NCI-H187 treated with DMSO at 0.1 percent for 48 hours (cell line): ENCODE results near the gene ORC4.
"Not testable (repeated sequence)": the region's sequence is repeated elsewhere in the genome, so short reads cannot be mapped to it uniquely, and the experiment has no call there.

Experiments used
- DNase-seq: peaks from one replicate; lab custom pipeline; 2025; lab: John Stamatoyannopoulos, UW

Gene ORC4

DNA sequence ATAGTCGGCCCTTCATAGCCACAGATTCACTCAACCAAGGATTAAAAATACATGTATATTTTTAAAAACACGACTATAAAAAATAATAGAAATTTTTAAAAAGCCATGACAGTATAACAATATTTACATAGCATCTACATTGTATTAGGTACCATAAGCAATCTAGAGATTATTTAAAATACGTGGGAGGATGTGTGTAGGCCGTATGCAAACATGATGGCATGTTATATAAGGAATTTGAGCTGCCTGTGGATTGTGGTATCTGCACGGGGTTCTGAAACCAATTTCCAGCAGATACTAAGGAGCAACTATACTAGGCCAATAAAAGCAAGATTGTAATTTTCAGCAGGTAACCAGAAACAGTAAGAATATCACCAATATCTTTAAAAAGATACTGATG, 5.9 kb downstream of the ORC4 start:
- no peak for DNase-seq

DNA sequence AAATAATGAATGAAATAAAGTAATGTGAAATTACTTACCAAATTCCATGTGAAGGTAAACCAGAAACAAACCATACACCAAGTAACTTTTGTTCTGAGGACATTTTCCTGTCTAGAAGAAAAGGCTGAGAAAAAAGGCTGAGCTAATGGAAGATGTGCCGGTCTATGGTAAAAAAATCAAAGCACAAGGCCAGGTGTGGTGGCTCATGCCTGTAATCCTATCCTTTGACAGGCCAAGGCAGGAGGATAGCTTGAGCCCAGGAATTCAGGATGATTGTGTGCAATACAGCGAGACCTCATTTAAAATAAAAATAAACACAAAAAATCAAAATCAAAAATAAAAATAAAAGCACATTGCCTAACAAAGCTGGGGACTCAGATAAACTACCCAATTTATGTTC, 6.7 kb downstream of the ORC4 start:
- no peak for DNase-seq

DNA sequence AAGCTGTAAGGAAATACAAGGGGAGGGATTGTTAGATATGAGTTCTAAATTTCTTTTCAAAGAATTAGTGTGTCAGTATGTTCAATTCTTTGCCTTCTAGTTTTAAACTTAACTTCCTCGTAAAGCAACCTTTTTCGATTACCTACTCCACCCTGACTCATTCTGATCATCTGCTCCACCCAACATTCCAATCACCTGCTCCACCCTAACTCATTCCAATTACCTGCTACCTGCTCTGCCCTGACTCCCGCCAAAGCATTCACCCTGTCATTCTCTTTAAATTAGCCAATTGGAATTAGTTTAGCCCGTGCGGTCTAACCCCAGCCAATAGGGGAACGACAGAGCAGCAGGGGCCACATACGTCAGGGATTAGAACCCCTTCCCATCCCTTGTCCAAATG, 12.1 kb downstream of the ORC4 start:
- DNase-seq, result not testable (repeated sequence)

DNA sequence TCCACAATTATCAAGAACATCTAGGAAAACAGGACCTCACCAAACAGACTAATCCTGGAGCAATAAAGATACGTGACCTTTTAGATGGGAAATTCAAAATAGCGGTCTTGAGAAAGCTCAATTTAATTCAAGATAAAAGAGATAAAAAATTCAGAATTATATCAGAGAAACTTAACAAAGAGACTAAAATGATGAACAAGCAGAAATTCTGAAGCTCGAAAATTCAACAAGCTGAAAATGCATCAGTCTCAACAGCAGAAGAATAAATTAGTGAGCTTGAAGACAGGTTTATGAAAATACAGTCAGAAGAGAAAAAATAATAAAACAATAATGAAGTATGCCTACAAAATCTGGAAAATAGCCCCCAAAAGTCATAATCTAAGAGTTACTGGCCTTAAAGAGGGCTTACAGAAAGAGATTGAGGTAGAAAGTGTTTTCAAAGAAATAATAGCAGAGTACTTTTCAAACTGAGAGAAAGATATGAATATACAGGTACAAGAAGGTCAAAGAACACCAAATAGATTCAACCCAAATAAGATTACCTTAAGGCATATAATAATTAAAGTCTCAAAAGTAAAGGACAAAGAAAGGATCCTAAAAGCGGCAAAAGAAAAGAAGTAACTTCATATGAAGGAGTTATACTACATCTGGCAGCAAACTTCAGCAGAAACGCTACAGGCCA, 13.2 kb downstream of the ORC4 start:
- no peak for DNase-seq

DNA sequence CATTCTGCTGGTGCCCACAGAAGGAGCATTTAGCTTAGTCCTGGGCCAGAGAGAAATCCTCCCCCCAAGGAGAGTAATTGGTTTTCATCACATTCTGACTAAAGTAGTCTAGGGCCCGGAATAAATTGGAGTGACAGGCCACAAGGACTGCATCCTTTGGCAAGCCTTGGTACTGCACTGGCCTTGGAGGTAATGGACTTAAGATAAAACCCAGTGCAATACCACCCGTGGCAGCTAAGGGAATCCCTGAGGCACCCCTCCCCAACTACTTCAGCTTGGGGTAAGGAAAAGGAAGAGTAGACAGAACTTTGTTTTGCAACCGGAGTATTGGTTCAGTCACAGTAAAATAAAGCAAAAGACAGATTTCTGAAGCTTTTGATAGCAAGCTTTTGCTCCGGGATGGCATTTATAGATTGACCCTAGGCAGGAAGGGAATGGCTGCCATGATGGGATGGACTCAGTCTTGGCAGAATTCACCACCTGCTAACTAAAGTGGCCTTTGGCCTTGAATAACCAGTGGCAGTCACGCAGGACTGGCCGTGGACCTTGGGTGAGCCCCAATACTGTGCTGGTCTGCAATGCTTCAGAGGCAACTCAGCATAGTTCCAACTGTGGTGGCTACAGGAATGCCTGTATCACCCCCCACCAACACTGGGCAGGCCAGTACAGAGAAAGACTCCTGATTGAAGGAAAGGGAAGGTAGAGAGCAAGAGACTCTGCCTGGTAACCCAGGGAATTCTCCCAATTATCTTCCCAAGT, 14.1 kb downstream of the ORC4 start:
- no peak for DNase-seq

DNA sequence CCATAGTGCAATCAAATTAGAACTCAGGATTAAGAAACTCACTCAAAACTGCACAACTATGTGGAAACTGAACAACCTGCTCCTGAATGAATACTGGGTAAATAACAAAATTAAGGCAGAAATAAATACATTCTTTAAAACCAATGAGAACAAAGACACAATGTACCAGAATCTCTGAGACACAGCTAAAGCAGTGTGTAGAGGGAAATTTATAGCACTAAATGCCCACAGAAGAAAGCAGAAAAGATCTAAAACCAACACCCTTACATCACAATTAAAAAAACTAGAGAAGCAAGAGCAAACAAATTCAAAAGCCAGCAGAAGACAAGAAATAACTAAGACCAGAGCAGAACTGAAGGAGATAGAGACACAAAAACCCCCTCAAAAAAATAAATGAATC, 18.1 kb downstream of the ORC4 start:
- DNase-seq, result not testable (repeated sequence)

DNA sequence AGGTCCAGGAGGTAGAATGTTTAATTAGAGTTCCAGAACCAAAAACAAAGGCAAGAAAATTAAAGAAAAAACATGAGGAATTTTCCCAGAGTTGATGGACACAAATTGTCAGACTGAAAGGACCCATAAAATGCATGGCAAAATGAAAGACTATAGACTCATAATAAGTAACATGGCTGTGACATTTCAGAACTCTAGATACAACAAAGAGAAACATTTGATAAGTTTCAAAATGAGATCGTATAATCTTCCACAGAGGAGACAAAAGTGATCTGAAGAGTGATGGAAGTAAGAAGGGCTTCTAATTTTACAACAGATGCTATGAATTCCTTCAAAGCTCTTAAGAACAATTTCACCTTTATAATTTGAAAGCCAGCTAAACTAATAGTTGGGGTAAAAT, 20.4 kb downstream of the ORC4 start:
- DNase-seq, result no peak

DNA sequence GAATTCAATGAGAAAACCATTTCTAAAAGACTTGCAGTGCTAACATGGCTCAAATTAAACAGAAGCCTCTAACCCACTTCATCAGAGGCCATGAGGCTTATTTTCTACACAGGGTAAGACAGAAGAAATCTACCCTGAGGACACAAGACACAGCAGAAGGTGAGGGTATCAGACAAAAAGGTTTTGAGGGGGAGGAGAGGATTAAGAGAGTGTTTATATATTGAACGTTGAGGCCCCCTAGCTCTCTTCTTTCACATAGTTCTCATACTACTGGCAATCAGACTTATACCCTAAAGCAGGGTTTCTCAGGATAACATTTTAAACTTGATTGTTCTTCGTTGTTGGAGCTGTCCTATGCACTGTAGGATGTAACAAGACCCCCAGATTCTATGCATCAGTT, 21.4 kb downstream of the ORC4 start:
- no peak for DNase-seq

DNA sequence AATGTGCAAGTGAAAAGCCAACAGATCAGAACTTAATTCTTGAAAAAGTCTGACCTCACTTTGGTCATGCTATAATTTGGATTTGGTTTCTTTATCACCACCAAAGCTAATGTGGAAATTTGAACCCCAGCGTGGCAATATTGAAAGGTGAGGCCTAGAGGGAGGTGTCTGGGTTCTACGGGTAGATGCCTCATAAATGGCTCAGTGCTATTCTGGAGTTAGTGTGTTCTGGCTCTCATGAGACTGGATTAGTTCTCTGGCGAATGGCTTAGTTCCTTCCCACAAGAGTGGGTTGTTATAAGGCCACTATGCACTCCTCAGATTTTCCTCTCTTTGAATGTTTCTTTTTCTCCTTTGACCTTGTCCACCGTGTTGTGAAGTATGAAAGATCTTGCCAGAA, 22.3 kb downstream of the ORC4 start:
- no peak for DNase-seq

DNA sequence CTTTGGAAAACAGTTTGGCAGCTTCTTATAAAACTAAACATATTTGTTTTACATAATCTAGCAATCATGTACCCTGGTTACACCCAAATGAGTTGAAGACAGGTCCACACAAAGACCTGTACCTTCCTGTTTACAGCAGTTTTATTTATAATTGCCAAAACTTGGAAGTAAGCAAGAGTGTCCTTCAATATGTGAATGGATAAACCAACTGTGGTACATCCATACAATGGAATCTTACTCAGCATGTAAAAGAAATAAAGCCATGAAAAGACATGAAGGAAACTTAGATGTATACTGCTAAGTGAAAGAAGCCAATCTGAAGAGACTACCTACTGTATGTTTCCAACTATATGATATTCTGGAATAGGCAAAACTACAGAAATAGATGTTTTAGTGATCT, 23.7 kb downstream of the ORC4 start:
- no peak for DNase-seq

DNA sequence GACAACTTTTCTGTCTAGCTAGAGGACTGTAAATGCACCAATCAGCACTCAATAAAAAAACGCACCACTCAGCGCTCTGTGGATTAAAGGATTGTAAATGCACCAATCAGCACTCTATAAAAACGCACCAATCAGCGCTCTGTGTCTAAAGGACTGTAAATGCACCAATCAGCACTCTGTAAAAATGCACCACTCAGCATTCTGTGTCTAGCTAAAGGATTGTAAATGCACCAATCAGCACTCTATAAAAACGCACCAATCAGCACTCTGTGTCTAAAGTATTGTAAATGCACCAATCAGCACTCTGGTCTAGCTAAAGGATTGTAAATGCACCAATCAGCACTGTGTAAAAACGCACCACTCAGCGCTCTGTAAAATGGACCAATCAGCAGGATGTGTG, 25.6 kb downstream of the ORC4 start:
- DNase-seq, result not testable (repeated sequence)

DNA sequence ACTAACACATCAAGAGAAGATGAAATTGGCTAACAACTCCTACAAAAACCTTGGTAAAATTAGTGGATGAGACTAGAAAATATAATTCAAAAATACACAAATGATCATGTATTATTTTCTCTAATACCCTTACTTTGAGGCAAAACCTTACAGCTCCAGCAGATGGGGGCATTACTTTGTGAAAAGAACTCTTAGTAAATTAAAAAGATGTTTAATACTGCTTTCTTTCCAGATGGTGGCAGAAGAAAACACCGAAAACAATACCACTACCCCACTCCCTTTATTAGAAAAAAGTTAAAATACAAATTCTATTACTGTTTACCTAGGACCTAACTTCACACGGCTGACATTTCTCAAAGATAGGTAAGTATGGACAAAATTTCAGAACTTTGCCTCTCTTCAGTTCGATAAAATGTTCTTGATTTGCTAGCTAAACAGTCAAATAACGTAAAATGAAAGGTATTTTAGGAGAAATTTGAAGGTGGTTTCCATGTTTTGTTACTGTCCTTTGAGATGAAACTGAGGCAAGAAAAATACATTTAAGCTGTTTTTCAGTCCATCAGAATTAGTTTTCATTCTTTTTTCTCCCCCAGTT, 30.6 kb downstream of the ORC4 start:
- DNase-seq, result no peak

DNA sequence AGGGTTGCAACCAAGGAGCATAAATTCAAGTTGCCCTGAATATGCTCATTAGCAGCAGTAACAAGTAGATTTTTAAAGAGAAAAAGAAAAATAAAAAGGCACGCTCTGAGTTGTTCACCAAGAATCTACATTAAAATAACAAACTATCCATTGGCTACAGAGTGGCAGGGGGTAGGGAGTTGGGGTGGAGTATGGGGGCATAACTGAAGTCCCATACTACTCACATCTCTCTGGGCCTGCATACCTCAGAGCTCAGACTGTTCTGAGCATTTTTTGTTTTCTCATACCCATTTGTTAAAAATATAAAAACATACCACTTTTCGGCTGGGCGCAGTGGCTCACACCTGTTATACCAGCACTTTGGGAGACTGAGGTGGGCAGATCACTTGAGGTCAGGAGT, 31.4 kb downstream of the ORC4 start:
- DNase-seq, result no peak

DNA sequence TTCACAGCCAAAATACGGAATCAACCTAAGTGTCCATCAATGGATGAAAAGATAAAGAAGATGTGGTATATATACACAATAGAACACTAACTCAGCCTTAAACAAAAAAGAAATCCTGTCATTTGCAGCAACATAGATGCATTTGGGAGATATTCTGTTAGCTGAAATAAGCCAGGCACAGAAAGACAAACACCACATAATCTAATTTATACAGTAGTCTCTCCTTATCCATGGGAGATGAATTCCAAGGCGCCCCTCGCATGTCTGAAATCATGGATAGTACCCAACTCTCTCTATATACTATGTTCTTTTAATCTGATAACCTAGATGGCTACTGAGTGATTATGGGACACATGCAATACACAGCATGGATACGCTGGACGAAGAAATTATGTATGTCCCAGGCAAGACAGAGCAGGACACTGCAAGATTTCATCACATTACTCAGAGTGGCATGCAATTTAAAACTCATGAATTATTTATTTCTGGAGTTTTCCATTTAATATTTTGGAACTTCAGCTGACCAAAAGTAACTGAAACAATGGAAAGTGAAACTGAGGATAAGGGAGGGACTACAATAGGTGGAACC, 39.5 kb downstream of the ORC4 start:
- DNase-seq, result no peak

DNA sequence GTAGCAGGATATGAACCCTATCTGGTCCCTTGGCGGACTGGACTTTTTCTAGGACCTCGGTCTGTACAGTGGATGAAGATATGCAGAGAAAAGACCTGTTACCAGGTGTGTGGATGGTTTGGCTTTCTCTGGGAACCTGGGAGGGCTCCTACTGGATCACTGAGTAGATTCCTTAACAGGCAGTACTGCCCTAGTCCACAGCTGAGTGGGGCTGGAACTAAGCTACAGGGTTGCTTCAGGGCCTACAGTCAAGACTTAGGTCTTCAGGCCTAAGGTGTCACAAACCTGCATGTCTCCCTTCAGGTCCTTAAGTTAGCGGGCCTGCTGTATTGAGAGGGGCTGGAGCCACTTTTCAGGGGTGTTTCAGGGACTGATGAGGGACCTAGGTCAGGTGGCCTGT, 42.9 kb downstream of the ORC4 start:
- DNase-seq, result no peak

DNA sequence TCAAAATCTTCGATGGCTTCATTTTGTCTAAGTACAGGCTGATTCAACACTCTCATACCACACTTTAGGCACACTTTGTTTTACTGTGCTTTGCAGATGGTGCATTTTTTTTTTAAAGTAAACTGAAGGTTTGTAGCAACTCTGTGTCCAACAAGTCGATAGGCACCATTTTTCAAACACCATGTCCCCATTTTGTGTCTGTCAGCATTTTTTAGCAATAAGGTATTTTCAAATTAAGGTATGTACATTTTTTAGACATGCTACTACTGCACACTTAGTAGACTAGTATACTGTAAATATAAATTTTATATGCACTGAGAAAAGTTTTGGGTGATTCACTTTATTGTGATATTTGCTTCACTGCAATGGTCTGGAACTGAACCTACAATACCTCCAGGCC, 44.4 kb downstream of the ORC4 start:
- DNase-seq, result no peak

DNA sequence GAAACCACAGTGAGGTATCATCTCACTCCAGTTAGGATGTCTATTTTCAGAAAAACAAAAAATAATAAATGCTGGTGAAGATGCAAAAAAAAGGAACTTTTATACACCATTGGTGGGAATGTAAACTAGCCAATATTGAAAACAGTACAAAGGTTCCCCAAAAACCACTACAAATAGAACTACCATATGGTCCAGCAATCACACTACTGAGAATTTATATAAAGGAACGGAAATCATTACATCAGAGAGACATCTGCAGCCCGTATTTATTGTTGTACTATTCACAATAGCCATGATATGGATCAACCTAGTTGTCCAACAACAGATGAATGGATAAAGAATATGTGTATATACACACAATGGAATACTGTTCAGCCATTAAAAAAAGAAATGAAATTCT, 52.0 kb downstream of the ORC4 start:
- DNase-seq, result no peak

DNA sequence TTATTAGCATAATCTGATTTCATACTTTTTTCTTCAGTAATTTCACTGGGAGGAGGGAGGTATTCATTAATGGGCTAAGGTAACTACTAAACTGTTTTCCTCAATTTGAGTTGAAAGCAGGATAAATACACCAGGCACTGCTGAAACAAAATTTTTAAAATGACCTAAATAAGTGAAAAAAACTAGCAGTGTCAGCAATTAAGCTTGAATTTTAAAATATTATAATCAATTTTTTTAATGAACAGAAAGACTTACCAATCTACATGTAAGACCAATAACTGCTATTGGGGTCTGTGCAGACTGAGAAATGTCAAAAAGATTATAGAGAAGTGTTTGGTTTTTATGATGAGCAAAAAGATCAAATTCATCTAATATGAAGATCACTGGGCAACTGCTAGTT, 68.4 kb downstream of the ORC4 start:
- no peak for DNase-seq

DNA sequence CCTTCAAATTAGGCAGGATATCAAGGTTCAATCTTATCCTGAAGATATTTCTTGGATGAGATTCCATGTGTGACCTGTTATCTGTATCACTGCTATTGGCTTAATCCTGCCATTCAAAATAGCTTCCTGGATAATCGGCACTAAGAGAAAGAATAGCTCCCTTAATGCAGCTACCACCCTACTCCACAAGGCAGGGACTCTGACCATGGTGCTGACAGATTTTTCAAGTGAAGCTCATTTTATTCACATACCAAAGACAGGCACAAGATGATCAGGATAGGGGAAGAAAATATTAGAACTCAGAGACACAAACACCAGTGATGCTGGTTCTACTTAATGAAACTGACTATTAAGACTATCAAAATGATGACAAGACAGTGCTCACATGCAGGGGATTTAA, 74.9 kb downstream of the ORC4 start:
- DNase-seq, result no peak

DNA sequence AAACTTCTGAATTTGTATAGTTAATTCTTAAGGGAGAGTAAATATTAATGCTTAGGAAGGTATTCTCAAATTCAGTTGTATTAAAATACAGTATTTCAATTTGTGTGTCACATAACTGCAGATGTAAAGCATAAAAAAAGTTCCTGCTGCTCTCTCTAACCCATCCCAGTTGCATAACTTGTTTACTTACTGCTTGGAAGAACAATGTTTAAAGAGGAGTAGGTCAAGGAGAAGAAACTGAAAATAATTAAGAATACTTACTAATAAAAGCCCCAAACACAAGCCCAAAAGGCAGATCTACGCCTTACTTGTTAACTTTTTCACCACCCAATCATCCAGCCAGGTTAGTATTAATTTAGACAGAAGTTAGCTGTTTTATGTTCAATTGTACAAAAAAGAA, 81.2 kb downstream of the ORC4 start:
- no peak for DNase-seq

DNA sequence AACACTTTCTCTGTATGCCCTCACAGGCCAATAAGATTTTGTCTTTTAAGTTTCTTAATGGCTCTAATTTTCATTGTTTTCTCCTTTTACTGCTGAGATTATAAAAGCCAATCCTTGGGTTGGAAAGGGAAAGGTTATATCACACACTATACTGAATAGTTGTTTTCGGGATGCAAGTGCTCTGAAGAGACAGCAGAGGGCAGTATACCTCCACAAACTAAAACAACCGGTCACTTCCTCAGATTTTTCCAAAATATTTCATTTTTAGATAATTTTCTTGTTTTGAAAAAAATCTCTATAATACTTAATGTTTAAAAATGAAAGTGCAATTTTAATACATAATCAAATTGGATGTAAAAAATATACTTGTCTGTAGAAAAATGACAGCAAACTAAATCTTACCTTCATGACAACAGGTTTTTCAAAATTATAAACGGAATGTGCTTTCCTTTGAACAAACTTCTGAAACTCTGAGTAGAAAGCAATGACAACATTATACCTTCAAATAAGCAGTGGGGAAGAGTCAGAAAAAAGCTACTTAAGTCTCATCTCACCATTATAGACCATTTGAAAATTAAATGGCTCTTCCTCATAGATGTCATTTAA, 82.7 kb downstream of the ORC4 start:
- DNase-seq, result no peak

DNA sequence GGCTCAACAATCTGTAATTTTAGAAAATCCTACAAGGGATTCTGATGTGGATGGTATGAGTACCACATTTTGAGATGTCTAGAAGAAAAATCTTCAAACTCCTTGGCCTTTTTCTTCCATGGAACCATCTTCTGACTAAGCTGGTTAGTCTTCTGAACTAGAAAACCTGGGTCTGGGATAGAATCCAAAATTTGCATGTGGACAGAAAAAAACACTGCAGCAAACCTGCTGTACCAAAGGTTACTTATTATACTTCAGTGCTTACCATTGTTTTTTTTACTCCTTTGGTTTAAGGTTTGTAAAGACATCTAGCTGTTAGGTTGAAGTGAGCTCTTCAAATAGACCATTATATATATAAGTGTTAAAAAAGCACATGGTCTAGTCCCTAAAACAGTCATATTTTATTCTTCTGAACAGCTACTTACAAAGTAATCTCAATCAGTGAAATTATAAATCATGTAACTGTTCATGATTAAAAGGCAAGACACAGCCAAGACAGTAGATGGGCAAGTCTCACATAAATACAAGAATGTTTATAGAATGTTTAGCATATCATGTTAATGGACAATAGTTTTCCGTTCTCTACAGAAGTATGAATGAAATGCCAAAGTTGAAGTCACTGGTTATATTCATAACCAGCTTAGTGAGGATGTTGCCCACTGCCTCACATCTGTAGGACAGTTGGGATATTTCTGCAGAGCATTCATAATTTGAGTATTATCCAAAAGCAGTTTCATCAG, 85.5 kb downstream of the ORC4 start:
- DNase-seq, result no peak
